Activated T-helper 17 cell treated with anti-CD3 and anti-CD28 coated beads, Interleukin-2, amount 50 U/mL, for 72 hours (primary cell): ENCODE results near the gene TMCC1. TPM values are rescaled to one million over a fixed set of nuclear protein-coding genes. Genes with fewer than 3 reads are reported as not detected.

ENCODE experiments used
- ATAC-seq: fragments of 150-1000 bp; cut with Tn5 transposase; replicated peaks from 2 replicates; pipeline ENCODE4 v1.10.0; 2021; ENCODE audit warnings: mild to moderate bottlenecking, moderate library complexity
- H3K27ac Mint-ChIP-seq: one replicate; pipeline ENCODE4 v1.8.0; 2022; ENCODE audit warnings: mixed read lengths
- H3K27me3 Mint-ChIP-seq: one replicate; pipeline ENCODE4 v1.8.0; 2022; ENCODE audit warnings: mixed read lengths
- H3K36me3 Mint-ChIP-seq: one replicate; pipeline ENCODE4 v1.8.0; 2022; ENCODE audit warnings: low read depth, mild to moderate bottlenecking, mixed read lengths
- H3K4me1 Mint-ChIP-seq: one replicate; pipeline ENCODE4 v1.8.0; 2022; ENCODE audit warnings: mixed read lengths
- H3K4me3 Mint-ChIP-seq: one replicate; pipeline ENCODE4 v1.8.0; 2022; ENCODE audit warnings: mild to moderate bottlenecking, mixed read lengths
- H3K9me3 Mint-ChIP-seq: one replicate; pipeline ENCODE4 v1.8.0; 2022; ENCODE audit warnings: mixed read lengths
- total RNA-seq, 2 donors: library from RNA; stranded (reverse); gene quantifications; one replicate each; pipeline ENCODE4 v1.2.3, GENCODE V29; 2022

The TMCC1 gene
- total RNA-seq, 2 donors from 2014 or later, result 16.4 to 19.5 TPM

DNA sequence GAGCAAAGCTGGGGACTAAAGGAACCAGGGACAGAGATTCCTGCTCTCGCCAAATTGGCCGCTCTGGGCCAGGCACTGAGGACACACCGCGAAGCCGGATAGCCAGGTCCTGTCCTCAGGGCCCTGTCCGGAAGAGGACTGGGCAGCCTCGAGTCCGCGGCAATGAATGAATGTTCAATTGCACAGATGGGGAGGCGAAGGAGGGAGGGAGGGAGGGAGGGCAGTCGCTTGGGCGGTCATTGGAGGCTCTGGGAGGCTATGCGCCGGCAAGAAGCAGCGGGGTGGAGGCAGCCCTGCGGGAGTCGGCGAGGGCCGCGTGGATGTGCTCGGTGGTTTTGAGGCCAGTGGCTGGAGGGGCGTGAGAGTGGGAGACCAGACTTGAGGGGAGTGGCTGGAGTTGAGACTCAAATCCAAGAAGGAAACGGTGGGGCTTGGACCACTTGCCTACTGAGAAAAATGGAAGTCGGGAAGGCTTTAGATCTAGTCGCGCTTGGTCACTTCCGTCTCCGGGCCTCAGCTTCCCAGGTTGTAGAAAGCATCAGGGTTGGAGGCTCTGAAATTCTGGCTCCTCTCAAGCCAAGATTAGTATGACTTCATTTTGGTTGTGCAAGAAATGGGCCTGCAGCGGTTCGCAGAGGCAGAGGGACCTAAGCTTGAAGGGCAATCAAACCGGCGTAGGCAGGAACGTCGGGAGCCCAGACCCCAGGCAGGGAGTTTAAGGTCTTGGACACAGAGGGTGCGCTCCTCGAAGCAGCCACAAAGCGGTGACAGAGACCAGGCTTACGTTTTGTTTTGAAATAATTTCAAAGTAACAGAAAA, 266.0 kb downstream of the TMCC1 start:
- peak; percentile 52 for ATAC-seq
- Mint-ChIP-seq H3K4me3 (peak overlapping the region; percentile 87), H3K27me3 (no peaks in the 10 kb centered on the region), H3K9me3 (no peaks in the 10 kb centered on the region), H3K4me1 (peaks cover 4% of the 10 kb centered on the region), H3K27ac (peak overlapping the region; percentile 91), H3K36me3 (no peaks in the 10 kb centered on the region)

- Mint-ChIP-seq H3K27ac (peak overlapping the region; percentile 91), H3K4me3 (peak overlapping the region; percentile 87), H3K4me1 (peaks cover 4% of the 10 kb centered on the region), H3K9me3 (no peaks in the 10 kb centered on the region), H3K36me3 (no peaks in the 10 kb centered on the region), H3K27me3 (no peaks in the 10 kb centered on the region)
- peak; percentile 98 for ATAC-seq
Measured at GRCh38 chr3:129626744-129627349, 266.7 kb downstream of the TMCC1 start.

GRCh38 chr3:129625072-129625874, 268.2 kb downstream of the TMCC1 start:
- no peaks in the 10 kb centered on the region for H3K9me3 Mint-ChIP-seq
- no peaks in the 10 kb centered on the region for H3K36me3 Mint-ChIP-seq
- ATAC-seq, result no peak
- peaks cover 4% of the 10 kb centered on the region for H3K4me1 Mint-ChIP-seq
- H3K4me3 Mint-ChIP-seq, result peak overlapping the region; percentile 87
- H3K27me3 Mint-ChIP-seq, result no peaks in the 10 kb centered on the region
- no peak overlapping the region for H3K27ac Mint-ChIP-seq

GRCh38 chr3:129624347-129625071, 269.0 kb downstream of the TMCC1 start:
- no peaks in the 10 kb centered on the region for H3K27me3 Mint-ChIP-seq
- H3K36me3 Mint-ChIP-seq, result no peaks in the 10 kb centered on the region
- no peak overlapping the region for H3K4me3 Mint-ChIP-seq
- H3K4me1 Mint-ChIP-seq, result peaks cover 4% of the 10 kb centered on the region
- no peak for ATAC-seq
- H3K27ac Mint-ChIP-seq, result no peak overlapping the region
- H3K9me3 Mint-ChIP-seq, result no peaks in the 10 kb centered on the region

DNA sequence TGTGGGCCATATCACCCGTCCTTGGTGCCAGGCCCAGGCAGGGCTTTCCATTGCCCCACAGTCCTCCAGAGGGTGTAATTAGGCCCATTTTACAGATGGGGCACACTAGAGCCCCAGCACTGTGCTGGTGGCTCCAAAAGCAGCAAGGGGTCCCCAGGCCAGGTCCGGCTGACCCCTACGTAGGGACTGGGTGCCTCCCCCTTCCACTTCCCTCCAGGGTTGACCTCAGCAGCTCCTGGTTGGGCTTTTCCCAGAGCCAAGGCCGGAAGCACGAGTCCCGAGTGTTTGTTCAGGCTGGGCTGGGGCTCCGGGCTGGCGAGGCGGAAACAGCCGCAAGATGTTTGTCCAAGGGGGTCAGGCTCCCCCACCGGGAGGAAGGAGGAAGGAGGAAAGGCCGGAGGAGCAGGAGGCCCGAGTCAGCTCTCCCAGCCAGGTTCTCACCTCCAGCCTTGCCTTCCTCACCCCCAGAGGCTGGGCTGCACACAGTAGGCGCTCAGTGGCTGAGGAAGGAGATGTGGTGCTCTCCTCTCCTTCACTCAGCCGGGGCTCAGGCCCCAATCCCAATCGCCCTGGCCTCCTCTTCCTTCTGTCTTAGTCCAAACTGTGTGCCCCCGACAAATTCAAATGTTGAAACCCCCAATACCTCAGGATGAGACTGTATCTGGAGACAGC, 269.9 kb downstream of the TMCC1 start:
- Mint-ChIP-seq H3K4me1 (peaks cover 7% of the 10 kb centered on the region), H3K36me3 (no peaks in the 10 kb centered on the region), H3K27me3 (no peaks in the 10 kb centered on the region), H3K9me3 (no peaks in the 10 kb centered on the region), H3K4me3 (no peak overlapping the region), H3K27ac (no peak overlapping the region)
- no peak for ATAC-seq

- H3K36me3 Mint-ChIP-seq, result no peaks in the 10 kb centered on the region
- H3K4me3 Mint-ChIP-seq, result no peak overlapping the region
- peaks cover 6% of the 10 kb centered on the region for H3K4me1 Mint-ChIP-seq
- no peaks in the 10 kb centered on the region for H3K27me3 Mint-ChIP-seq
- no peaks in the 10 kb centered on the region for H3K9me3 Mint-ChIP-seq
- H3K27ac Mint-ChIP-seq, result no peak overlapping the region
- no peak for ATAC-seq
Measured at GRCh38 chr3:129622933-129623332, 270.6 kb downstream of the TMCC1 start.

GRCh38 chr3:129622226-129622874, 271.2 kb downstream of the TMCC1 start:
- no peaks in the 10 kb centered on the region for H3K36me3 Mint-ChIP-seq
- no peaks in the 10 kb centered on the region for H3K27me3 Mint-ChIP-seq
- H3K4me1 Mint-ChIP-seq, result peaks cover 5% of the 10 kb centered on the region
- ATAC-seq, result no peak
- no peak overlapping the region for H3K4me3 Mint-ChIP-seq
- H3K9me3 Mint-ChIP-seq, result no peaks in the 10 kb centered on the region
- no peak overlapping the region for H3K27ac Mint-ChIP-seq

DNA sequence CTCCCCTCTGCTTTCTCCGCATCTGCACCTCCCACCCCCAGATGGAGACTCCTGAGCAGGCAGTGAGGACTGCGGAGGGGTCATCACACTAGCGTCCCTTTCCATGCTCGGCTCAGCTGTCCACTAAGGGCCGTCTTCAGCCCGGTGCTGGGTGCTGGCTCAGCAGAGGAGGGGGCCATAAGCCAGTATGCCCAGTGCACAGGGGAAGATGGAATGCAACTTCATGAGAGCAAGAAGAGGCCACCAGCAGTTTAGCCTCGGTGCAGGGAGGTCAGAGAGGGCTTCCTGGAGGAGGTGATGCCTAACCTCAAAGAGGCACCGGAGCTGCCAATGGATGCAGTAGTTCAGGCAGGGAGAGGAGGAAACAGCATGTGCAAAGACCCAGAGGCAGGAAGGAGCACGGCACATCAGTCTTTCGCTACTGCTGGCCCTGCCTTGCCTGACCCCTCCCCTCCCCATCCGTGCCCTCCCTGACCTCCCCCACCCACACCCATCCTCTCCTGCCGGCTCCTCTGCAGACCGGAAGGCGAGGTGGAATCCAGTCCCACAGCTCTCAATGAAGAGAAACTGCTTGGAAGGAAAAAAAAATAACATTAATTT, 271.8 kb downstream of the TMCC1 start:
- no peak overlapping the region for H3K4me3 Mint-ChIP-seq
- H3K4me1 Mint-ChIP-seq, result peaks cover 5% of the 10 kb centered on the region
- H3K36me3 Mint-ChIP-seq, result no peaks in the 10 kb centered on the region
- no peaks in the 10 kb centered on the region for H3K27me3 Mint-ChIP-seq
- H3K9me3 Mint-ChIP-seq, result no peaks in the 10 kb centered on the region
- ATAC-seq, result no peak
- H3K27ac Mint-ChIP-seq, result no peak overlapping the region

DNA sequence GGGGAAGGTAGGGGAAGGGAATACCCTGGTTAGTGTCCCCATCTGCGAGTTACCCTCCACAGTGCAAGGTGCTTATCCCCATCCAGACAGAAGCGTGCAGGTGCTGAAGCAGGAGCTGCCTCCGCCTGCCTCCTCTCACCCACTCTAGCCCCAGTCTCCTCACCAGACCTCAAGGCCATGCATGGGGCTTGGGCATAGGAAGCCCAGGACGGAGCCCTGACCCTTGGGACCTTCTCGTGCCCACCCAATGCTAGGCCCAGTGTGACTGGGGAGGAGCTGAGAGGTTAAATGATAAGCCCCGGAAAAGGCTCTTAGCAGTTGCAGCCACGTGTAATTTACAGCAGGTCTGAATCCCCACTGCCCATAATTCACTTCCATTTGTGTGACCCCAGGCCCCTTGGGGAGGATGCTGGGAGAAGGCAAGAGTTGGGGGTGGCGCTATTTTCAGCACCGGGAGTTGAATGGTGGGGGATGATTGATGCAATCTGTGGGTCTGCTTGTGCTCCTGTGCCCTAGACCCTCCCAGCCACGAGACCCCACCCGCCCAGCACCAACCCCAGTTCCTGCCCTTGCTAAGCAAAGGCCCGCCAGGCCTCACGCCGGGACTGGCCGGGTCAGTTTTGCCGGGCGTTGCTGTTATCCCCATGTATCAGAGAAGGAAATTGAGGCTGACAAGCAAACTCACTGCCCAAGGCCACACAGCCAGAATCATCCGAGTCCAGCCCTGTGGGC, 272.5 kb downstream of the TMCC1 start:
- H3K27ac Mint-ChIP-seq, result no peak overlapping the region
- H3K4me3 Mint-ChIP-seq, result no peak overlapping the region
- no peaks in the 10 kb centered on the region for H3K9me3 Mint-ChIP-seq
- no peaks in the 10 kb centered on the region for H3K36me3 Mint-ChIP-seq
- ATAC-seq, result no peak
- peaks cover 5% of the 10 kb centered on the region for H3K4me1 Mint-ChIP-seq
- H3K27me3 Mint-ChIP-seq, result no peaks in the 10 kb centered on the region

GRCh38 chr3:129619726-129620162, 273.8 kb downstream of the TMCC1 start:
- Mint-ChIP-seq H3K4me3 (no peak overlapping the region), H3K4me1 (peaks cover 5% of the 10 kb centered on the region), H3K27ac (no peak overlapping the region), H3K36me3 (no peaks in the 10 kb centered on the region), H3K9me3 (no peaks in the 10 kb centered on the region), H3K27me3 (no peaks in the 10 kb centered on the region)
- no peak for ATAC-seq

DNA sequence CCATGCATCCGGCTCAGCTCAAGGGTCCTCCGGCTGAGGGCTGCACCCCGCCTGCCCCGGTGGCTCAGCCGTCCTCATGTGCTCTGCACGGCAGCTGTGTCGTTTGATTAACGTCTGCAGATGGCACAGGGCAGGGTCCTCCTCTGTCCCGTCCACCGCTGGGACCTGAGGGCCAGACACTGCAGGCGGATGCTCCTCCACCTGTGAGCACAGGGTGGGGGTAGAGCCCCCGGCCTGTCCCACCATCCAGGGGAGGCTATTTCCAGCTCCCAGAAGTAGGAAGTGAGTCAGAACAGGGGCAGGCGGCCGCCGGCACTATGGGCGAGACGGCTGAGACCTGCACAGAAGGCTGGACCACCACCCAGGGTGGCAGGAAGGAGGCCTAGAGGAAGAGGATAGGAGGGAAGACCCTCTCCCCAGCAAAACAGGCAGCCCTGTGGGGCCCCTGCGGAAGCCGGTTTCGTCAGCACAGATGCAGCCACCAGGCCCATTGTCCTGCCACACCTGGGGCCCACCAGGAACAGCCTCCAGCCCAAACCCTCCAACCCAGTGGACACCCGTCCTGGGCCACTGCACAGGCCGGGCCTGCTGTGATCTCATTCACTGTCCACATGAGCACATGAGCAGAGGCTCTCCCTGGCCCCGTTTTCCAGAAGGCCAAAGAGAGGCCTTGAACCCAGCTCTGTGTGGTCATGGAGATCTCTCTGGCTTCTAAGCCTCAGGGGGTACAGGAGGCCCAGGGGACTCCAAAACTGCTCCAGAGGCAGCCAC, 274.4 kb downstream of the TMCC1 start:
- ATAC-seq, result no peak
- Mint-ChIP-seq H3K27me3 (no peaks in the 10 kb centered on the region), H3K9me3 (no peaks in the 10 kb centered on the region), H3K27ac (no peak overlapping the region), H3K4me3 (no peak overlapping the region), H3K4me1 (peaks cover 5% of the 10 kb centered on the region), H3K36me3 (no peaks in the 10 kb centered on the region)

- no peak for ATAC-seq
- Mint-ChIP-seq H3K9me3 (no peaks in the 10 kb centered on the region), H3K36me3 (no peaks in the 10 kb centered on the region), H3K27me3 (no peaks in the 10 kb centered on the region), H3K4me3 (no peak overlapping the region), H3K4me1 (peaks cover 5% of the 10 kb centered on the region), H3K27ac (no peak overlapping the region)
Measured at GRCh38 chr3:129618186-129618820, 275.2 kb downstream of the TMCC1 start.
